Tibial nerve (tissue), 4 donors: ENCODE measurements around the gene TOM1L2.

ENCODE experiments used
- CTCF ChIP-seq, 5 experiments: fragments of 200-600 bp in 3 of 5; fragments of 450-650 bp in 2 of 5; sonication (generic) in 3 of 5; IDR thresholded peaks; one replicate each; pipeline ENCODE4 v1.5.1; 2016 to 2019; ENCODE audit warnings: antibody characterized with exemption in 5 of 5, mild to moderate bottlenecking in 3 of 5, moderate library complexity in 2 of 5
- EP300 ChIP-seq, 2 donors: sonication (generic); formaldehyde crosslinking; IDR thresholded peaks; one replicate each; pipeline ENCODE4 v1.6.1; 2017; ENCODE audit warnings: antibody characterized with exemption in 2 of 2, mild to moderate bottlenecking in 1 of 2
- POLR2A ChIP-seq, 2 donors: fragments of 450-650 bp; IDR thresholded peaks; one replicate each; pipeline ENCODE4 v1.6.1; 2017; ENCODE audit warnings: antibody characterized with exemption in 2 of 2, mild to moderate bottlenecking in 2 of 2, moderate library complexity in 2 of 2

- TF ChIP-seq CTCF (IDR thresholded peaks at IDR 0.05) = no peak
- TF ChIP-seq POLR2A (IDR thresholded peaks at IDR 0.05) = no peak
- no peak for TF ChIP-seq EP300 (IDR thresholded peaks at IDR 0.05)
Observed at GRCh38 chr17:17888371-17888770, 83.8 kb downstream of the TOM1L2 start.
